Muscle layer of colon (tissue), 2 donors: ENCODE results near the gene LRMDA.
"Not testable (repeated sequence)": the region's sequence is repeated elsewhere in the genome, so short reads cannot be mapped to it uniquely, and the experiment has no call there.

Experiments
- H3K27ac ChIP-seq: one replicate; pipeline ENCODE4 v1.7.0; 2013; ENCODE audit warnings: low read depth, mild to moderate bottlenecking, low read length, moderate library complexity
- H3K27me3 ChIP-seq, 2 donors: one replicate each; pipeline ENCODE4 v1.7.0; 2013; ENCODE audit warnings: low read length in 2 of 2, mild to moderate bottlenecking in 2 of 2; ENCODE audit not compliant: insufficient read depth in 2 of 2, control insufficient read depth in 1 of 2
- H3K36me3 ChIP-seq: one replicate; pipeline ENCODE4 v1.7.0; 2013; ENCODE audit warnings: mild to moderate bottlenecking, low read length; ENCODE audit not compliant: insufficient read depth
- H3K4me1 ChIP-seq: one replicate; pipeline ENCODE4 v1.7.0; 2013; ENCODE audit warnings: mild to moderate bottlenecking, low read length; ENCODE audit not compliant: insufficient read depth
- H3K4me3 ChIP-seq, 2 donors: one replicate each; pipeline ENCODE4 v1.7.0; 2013; ENCODE audit warnings: low read length in 2 of 2, low read depth in 1 of 2, mild to moderate bottlenecking in 1 of 2, moderate library complexity in 1 of 2
- H3K9ac ChIP-seq: one replicate; pipeline ENCODE4 v1.7.0; 2013; ENCODE audit warnings: low read length
- H3K9me3 ChIP-seq: one replicate; pipeline ENCODE4 v1.7.0; 2013; ENCODE audit warnings: mild to moderate bottlenecking, low read length
- donor health status: abdominal sarcoma.
- donor health status: Adenocarcinoma of cecum.

The LRMDA gene

GRCh38 chr10:76572021-76572420 is 1140.6 kb downstream of the LRMDA start:
- Histone ChIP-seq H3K27ac (no peak overlapping the region), H3K36me3 (no peaks in the 10 kb centered on the region), H3K27me3 (no peaks in the 10 kb centered on the region), H3K9ac (no peak overlapping the region), H3K4me3 (no peak overlapping the region), H3K9me3 (no peaks in the 10 kb centered on the region), H3K4me1 (peaks cover 5% of the 10 kb centered on the region)

DNA sequence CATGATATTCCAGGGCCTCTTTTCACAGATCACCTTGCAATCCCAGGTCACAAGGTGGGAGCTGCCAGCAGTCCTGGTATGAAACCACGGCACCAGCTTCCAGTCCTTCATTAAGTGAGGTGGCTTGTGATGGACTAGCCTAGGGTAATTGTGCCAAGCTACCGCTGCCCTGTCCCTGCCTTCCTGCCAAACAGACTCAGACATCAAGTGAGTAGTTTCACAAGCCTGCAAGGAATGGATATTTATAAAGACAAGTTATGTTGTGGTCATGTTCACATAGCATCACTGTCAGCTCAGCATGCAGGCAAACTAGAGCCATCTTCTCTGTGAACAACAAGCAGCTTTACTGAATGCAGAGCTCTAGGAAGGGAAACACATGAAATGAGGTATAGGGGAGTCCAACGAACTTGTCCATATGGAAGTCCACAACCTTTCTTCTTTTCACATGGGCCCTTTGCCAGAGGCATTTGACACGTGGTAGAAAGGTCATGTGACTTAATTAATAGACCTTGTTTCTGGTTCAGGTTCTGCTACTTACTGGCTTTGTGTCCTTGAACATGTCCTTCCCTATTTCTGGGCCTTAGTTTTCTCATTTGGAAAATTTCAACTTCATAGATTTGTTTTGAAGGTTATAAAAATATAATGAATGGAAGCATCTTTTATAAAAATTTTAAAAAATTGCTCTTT is 1145.0 kb downstream of the LRMDA start:
- no peak overlapping the region for H3K4me3 ChIP-seq
- no peak overlapping the region for H3K27ac ChIP-seq

GRCh38 chr10:76577455-76577854 is 1146.0 kb downstream of the LRMDA start:
- H3K4me3 ChIP-seq, result no peak overlapping the region
- no peaks in the 10 kb centered on the region for H3K36me3 ChIP-seq
- H3K27ac ChIP-seq, result no peak overlapping the region
- no peaks in the 10 kb centered on the region for H3K27me3 ChIP-seq
- H3K9ac ChIP-seq, result no peak overlapping the region
- no peaks in the 10 kb centered on the region for H3K9me3 ChIP-seq
- peaks cover 12% of the 10 kb centered on the region for H3K4me1 ChIP-seq

More for the DNA sequence above, 1145.0 kb downstream of the LRMDA start:
- no peaks in the 10 kb centered on the region for H3K36me3 ChIP-seq
- no peaks in the 10 kb centered on the region for H3K9me3 ChIP-seq
- H3K27me3 ChIP-seq, result no peaks in the 10 kb centered on the region
- H3K4me1 ChIP-seq, result peaks cover 7% of the 10 kb centered on the region
- no peak overlapping the region for H3K9ac ChIP-seq

DNA sequence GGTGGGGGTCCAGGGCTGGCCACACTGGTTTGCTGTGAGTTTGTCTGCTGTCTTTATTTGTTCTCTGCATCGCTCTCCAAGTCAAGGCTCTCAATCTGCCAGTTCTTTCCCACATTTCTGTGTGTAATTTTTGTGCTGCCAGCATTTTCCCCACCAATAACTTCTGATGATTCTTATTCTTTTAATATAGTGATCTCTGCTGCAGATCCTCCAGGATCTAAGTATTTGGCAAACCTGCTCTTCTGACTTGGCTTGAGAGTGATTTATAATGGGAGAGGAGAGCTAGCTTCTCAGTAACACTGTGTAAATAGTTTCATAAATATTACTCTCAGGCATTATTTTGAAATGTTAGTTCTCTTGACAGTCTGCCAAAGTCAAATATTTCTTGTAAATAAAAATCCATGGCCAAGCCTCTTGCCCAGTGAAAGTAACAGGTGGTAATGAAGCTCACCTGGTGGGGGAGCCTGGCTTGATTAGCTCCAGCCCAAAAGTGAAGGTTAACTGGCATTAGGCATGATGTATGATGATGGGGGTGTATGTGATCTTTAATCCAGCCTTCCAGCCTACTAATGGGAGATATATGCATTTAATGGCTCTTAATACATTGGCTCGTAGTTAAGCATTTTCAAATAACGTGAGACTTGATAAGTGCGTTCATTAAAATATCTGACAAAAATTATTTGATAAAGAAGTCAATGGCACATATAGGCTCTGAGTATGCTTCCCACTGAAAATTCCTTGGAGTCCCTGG is 1150.3 kb downstream of the LRMDA start:
- peaks cover 7% of the 10 kb centered on the region for H3K4me1 ChIP-seq
- H3K36me3 ChIP-seq, result no peaks in the 10 kb centered on the region
- H3K9ac ChIP-seq, result no peak overlapping the region
- no peaks in the 10 kb centered on the region for H3K9me3 ChIP-seq
- no peak overlapping the region for H3K27ac ChIP-seq
- no peak overlapping the region for H3K4me3 ChIP-seq
- H3K27me3 ChIP-seq, result no peaks in the 10 kb centered on the region

- Histone ChIP-seq H3K27me3 (no peaks in the 10 kb centered on the region), H3K27ac (no peak overlapping the region), H3K9ac (no peak overlapping the region), H3K9me3 (no peaks in the 10 kb centered on the region), H3K4me1 (peaks cover 7% of the 10 kb centered on the region), H3K4me3 (no peak overlapping the region), H3K36me3 (no peaks in the 10 kb centered on the region)
Measured at GRCh38 chr10:76582531-76582930, 1151.1 kb downstream of the LRMDA start.

DNA sequence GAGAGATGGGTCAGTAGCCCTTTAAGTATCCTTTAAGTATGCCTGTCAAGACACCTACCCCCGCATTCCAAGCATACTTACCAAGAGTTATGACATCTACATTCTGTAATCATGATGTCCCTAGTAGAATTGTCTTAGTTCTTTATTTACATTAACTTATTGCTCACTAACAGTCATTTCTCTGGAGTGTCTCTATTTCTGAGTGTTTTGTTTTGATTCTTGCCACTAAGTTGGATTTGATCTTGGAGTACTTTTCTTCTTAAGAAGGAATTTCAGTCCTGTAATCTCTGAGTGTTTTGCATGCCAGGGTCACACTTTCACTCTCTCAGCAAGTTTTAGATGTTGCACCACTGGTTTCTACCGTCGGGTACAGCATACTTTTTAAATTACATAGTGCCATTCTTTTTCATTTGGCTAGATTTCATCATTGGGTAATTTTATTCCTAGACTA is 1152.3 kb downstream of the LRMDA start:
- peaks cover 7% of the 10 kb centered on the region for H3K4me1 ChIP-seq
- no peaks in the 10 kb centered on the region for H3K36me3 ChIP-seq
- no peak overlapping the region for H3K9ac ChIP-seq
- H3K4me3 ChIP-seq, result no peak overlapping the region
- H3K27me3 ChIP-seq, result no peaks in the 10 kb centered on the region
- H3K27ac ChIP-seq, result no peak overlapping the region
- H3K9me3 ChIP-seq, result no peaks in the 10 kb centered on the region

GRCh38 chr10:76584466-76584865 is 1153.0 kb downstream of the LRMDA start:
- H3K4me3 ChIP-seq, H3K36me3 ChIP-seq, H3K27ac ChIP-seq, H3K9ac ChIP-seq, H3K27me3 ChIP-seq, H3K4me1 ChIP-seq, H3K9me3 ChIP-seq: not testable (repeated sequence)
